Activated CD4-positive, alpha-beta memory T cell treated with anti-CD3 and anti-CD28 coated beads, Interleukin-2, amount 10 ng/mL, durations not matched to agents 7 days and 5 days (primary cell): ENCODE measurements around the gene IGSF6. TPM values are rescaled to one million over a fixed set of nuclear protein-coding genes. Genes with fewer than 3 reads are reported as not detected.
"Not testable (repeated sequence)": the region's sequence is repeated elsewhere in the genome, so short reads cannot be mapped to it uniquely, and the experiment has no call there.

Experiments used
- CTCF ChIA-PET: fragments of 350-600 bp; sonication (Branson Sonifier 250); formaldehyde crosslinking; loops from one replicate; lab custom pipeline; 2021; ENCODE audit warnings: antibody characterized with exemption, inconsistent platforms; lab: Charles Lee
- POLR2A ChIA-PET: fragments of 350-600 bp; sonication (Branson Sonifier 250); formaldehyde crosslinking; loops from one replicate; lab custom pipeline; 2021; ENCODE audit warnings: antibody characterized with exemption; lab: Charles Lee
- DNase-seq: peaks from one replicate; pipeline ENCODE4 v3.0.0-alpha.2; 2020
- H3K27ac Mint-ChIP-seq: one replicate; pipeline ENCODE4 v1.8.0; 2021; ENCODE audit warnings: mild to moderate bottlenecking, mixed read lengths
- H3K27me3 Mint-ChIP-seq: one replicate; pipeline ENCODE4 v1.8.0; 2021; ENCODE audit warnings: mixed read lengths
- H3K36me3 Mint-ChIP-seq: one replicate; pipeline ENCODE4 v1.8.0; 2021; ENCODE audit warnings: low read depth, mixed read lengths
- H3K4me1 Mint-ChIP-seq: one replicate; pipeline ENCODE4 v1.8.0; 2021; ENCODE audit warnings: mixed read lengths
- H3K4me3 Mint-ChIP-seq: one replicate; pipeline ENCODE4 v1.8.0; 2021; ENCODE audit warnings: mild to moderate bottlenecking, mixed read lengths
- H3K9me3 Mint-ChIP-seq: one replicate; pipeline ENCODE4 v1.8.0; 2021; ENCODE audit warnings: mixed read lengths
- total RNA-seq, 2 experiments: library from RNA; stranded (reverse); gene quantifications; one replicate each; pipeline ENCODE4 v1.2.3, GENCODE V29; 2021

IGSF6 gene
- total RNA-seq, 2 experiments from 2014 or later = 0.15 TPM

DNA sequence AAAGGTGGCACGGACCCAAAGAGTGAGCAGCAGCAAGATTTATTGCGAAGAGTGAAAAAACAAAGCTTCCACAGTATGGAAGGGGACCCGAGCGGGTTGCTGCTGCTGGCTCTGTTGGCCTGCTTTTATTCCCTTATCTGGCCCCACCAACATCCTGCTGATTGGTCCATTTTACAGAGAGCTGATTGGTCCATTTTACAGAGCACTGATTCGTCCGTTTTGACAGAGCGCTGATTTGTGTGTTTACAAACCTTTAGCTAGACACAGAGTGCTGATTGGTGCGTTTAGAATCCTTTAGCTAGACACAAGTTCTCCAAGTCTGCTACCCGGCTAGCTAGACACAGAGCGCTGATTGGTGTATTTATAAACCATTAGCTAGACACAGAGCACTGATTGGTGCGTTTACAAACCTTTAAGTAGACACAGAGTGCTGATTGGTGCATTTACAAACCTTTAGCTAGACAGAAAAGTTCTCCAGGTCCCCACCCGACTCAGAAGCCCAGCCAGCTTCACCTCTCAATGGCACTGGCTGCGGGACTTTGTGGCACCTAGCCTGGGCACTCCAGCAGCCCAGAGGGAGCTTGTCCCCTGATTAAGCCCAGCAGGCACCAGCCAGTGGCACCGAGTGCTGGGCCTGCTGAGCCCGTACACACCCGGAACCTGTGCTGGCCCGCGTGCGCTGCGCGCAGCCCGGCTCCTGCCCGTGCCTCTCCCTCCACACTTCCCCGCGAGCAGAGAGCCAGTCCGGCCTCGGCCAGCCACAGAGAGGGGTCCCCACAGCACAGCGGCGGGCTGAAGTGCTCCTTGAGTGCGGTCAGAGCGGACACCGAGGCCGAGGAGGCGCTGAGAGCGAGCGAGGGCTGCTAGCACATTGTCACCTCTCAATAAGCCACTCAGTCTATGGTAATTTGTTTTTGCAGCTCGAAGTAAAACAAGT lies 15.1 kb downstream of the IGSF6 start:
- H3K4me3 Mint-ChIP-seq = no peak overlapping the region
- no peaks in the 10 kb centered on the region for H3K27me3 Mint-ChIP-seq
- CTCF ChIA-PET = interaction anchor here (1.3 to 6.6 kb wide), 5 partner anchors 12 to 54 kb away, joined by 3 to 48 read pairs (median 7); no protein-coding TSS in a partner anchor

GRCh38 chr16:21635694-21636093 lies 16.7 kb downstream of the IGSF6 start:
- H3K9me3 Mint-ChIP-seq, H3K27me3 Mint-ChIP-seq, H3K4me3 Mint-ChIP-seq, POLR2A ChIA-PET, DNase-seq, H3K27ac Mint-ChIP-seq: not testable (repeated sequence)
- CTCF ChIA-PET = interaction anchor here (2.0 kb wide), 1 partner anchor 25 kb away, joined by 7 read pairs; no protein-coding TSS in a partner anchor
- Mint-ChIP-seq H3K36me3 (peaks cover 13% of the 10 kb centered on the region), H3K4me1 (peaks cover 19% of the 10 kb centered on the region)

More for the DNA sequence above, 15.1 kb downstream of the IGSF6 start:
- no peak for DNase-seq
- Mint-ChIP-seq H3K9me3 (no peaks in the 10 kb centered on the region), H3K27ac (no peak overlapping the region), H3K36me3 (peaks cover 9% of the 10 kb centered on the region), H3K4me1 (peaks cover 23% of the 10 kb centered on the region)
- POLR2A ChIA-PET = interaction anchor here (0.9 to 2.6 kb wide), 4 partner anchors 11 to 39 kb away, joined by 3 to 11 read pairs (median 4); no protein-coding TSS in a partner anchor

- POLR2A ChIA-PET = no interaction called here
- no peak for DNase-seq
- Mint-ChIP-seq H3K4me1 (peaks cover 15% of the 10 kb centered on the region), H3K27ac (no peak overlapping the region), H3K27me3 (no peaks in the 10 kb centered on the region), H3K36me3 (peaks cover 20% of the 10 kb centered on the region), H3K9me3 (peaks cover 3% of the 10 kb centered on the region), H3K4me3 (no peak overlapping the region)
- CTCF ChIA-PET = interaction anchor here (0.6 kb wide), 1 partner anchor 29 kb away, joined by 5 read pairs; no protein-coding TSS in a partner anchor
Measured at GRCh38 chr16:21634216-21634615, 18.2 kb downstream of the IGSF6 start.

DNA sequence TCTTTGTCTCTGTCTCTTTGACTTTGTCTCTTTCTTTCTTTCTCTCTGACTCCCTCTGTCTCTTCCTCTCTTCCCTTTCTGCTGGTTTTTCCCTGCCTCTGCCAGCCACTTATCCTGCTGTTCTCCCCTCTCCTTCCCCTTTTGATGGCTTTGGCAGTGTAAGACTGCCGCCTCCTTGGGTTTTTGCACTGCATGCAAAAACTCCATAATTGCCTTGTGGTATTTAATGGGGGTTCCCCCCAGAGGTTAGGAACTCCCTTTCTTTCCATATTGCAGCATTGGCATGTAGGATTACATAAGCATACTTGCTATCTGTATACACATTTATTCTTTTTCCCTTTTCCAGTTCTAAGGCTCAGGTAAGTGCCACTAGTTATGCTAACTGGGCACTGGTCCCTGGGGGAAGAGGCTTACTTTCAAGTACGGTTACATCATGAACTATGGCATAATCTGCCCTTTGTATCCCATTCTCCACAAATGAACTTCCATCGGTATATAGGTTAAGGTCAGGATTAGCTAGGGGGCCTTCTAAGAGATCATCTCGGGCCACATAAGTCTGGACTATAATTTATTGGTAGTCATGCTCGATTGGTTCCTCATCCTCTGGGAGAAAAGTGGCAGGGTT lies 20.3 kb downstream of the IGSF6 start:
- H3K4me1 Mint-ChIP-seq, CTCF ChIA-PET, H3K27ac Mint-ChIP-seq, H3K27me3 Mint-ChIP-seq, POLR2A ChIA-PET, H3K9me3 Mint-ChIP-seq, DNase-seq, H3K4me3 Mint-ChIP-seq: not testable (repeated sequence)
- peaks cover 37% of the 10 kb centered on the region for H3K36me3 Mint-ChIP-seq

DNA sequence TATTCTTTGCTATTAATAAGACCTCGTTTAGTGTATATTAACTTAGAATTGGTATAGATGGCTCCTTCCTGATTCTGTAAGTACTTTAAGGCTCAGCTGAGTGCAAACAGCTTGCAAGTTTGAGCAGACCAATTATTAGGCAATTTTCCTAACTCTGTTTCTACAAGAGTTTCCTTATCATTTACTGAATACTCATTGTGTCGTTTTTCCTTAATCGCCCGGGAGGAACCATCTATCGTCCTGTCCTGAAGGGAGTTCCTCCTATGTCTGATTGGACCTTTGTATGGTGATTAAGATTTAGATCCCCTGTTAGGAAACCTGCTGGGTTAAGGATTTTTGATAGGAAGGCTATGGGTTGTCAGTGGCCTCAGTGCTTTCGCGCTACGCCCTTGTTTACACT lies 21.0 kb downstream of the IGSF6 start:
- H3K9me3 Mint-ChIP-seq, POLR2A ChIA-PET, H3K4me3 Mint-ChIP-seq, H3K27ac Mint-ChIP-seq, H3K27me3 Mint-ChIP-seq, CTCF ChIA-PET, DNase-seq: not testable (repeated sequence)
- Mint-ChIP-seq H3K36me3 (peaks cover 44% of the 10 kb centered on the region), H3K4me1 (peaks cover 14% of the 10 kb centered on the region)

DNA sequence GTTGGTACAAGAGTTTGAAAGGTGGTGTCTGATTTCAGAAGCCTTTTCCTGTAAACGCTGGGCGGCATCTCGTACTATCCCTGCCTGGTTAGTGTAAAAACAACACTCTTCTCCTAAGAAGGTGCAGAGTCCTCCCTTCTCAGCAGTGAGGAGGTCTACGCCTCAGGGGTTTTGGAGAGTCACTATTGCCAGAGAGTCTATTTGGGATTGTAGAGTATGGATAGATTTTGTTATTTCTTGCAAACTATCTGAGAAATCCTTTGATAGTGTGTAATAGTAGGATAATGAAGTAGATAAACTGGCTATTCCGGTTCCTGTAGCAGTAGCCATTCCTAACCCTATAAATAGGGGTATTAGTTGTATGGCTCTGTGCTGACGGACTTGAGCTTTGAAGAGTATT lies 21.5 kb downstream of the IGSF6 start:
- H3K27me3 Mint-ChIP-seq, DNase-seq, H3K27ac Mint-ChIP-seq, POLR2A ChIA-PET, CTCF ChIA-PET, H3K9me3 Mint-ChIP-seq, H3K4me3 Mint-ChIP-seq: not testable (repeated sequence)
- H3K36me3 Mint-ChIP-seq = peaks cover 44% of the 10 kb centered on the region
- H3K4me1 Mint-ChIP-seq = peaks cover 19% of the 10 kb centered on the region

GRCh38 chr16:21629616-21630539 lies 22.5 kb downstream of the IGSF6 start:
- H3K27ac Mint-ChIP-seq, H3K4me3 Mint-ChIP-seq: not testable (repeated sequence)
- H3K36me3 Mint-ChIP-seq = peaks cover 46% of the 10 kb centered on the region

DNA sequence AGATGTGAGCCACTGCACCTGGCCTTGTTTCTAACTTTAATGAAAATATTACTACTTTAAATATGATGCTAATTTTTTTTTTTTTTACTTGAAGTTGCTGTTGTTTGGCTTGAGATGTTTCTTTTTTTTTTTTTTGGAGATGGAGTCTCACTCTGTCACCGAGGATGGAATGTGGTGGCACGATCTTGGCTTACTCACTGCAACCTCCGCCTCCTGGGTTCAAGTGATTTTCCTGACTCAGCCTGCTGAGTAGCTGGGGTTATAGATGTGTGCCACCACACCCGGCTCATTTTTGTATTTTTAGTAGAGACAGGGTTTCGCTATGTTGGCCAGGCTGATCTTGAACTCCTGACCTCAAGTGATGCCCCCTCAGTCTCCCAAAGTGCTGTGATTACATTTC lies 23.6 kb downstream of the IGSF6 start:
- peaks cover 34% of the 10 kb centered on the region for H3K4me1 Mint-ChIP-seq
- no peak overlapping the region for H3K27ac Mint-ChIP-seq
- H3K9me3 Mint-ChIP-seq = peaks cover 6% of the 10 kb centered on the region
- ChIA-PET CTCF (interaction anchor here (1.1 kb wide), 1 partner anchor 10 kb away, joined by 3 read pairs; no protein-coding TSS in a partner anchor), POLR2A (interaction anchor here (1.1 kb wide), 1 partner anchor 12 kb away, joined by 3 read pairs; no protein-coding TSS in a partner anchor)
- DNase-seq = no peak
- peaks cover 54% of the 10 kb centered on the region for H3K36me3 Mint-ChIP-seq
- H3K4me3 Mint-ChIP-seq = no peak overlapping the region
- no peaks in the 10 kb centered on the region for H3K27me3 Mint-ChIP-seq

More at GRCh38 chr16:21629616-21630539, 22.5 kb downstream of the IGSF6 start:
- POLR2A ChIA-PET, H3K27me3 Mint-ChIP-seq, DNase-seq, H3K9me3 Mint-ChIP-seq: not testable (repeated sequence)
- H3K4me1 Mint-ChIP-seq = peaks cover 28% of the 10 kb centered on the region
- CTCF ChIA-PET = interaction anchor here (0.7 kb wide), 1 partner anchor 27 kb away, joined by 3 read pairs; no protein-coding TSS in a partner anchor

DNA sequence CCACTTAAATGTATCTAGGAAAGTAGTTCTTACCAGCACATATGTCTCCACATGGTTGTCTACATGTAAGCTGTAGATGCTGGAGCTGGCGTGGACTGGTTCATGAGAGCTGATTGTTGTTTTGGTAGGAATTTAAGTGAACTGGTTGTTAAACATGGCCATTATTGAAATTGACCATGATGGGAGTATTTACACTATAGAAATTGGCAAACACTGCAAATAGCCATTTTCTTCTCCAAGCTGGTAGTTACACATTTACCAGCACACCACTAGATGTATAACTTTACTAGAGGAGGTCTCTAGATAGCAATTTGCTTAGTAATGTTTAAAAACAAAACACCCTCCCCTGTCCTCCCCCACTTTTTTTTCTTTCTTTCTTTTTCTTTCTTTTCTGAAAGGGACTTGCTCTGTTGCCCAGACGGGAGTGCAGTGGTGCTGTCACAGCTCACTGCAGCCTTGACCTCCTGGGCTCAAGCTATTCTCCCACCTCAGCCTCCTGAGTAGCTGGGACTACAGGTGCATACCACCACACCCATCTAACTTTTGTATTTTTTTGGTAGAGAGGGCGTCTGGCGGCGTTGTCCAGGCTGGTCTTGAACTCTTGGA lies 24.2 kb downstream of the IGSF6 start:
- H3K36me3 Mint-ChIP-seq = peaks cover 58% of the 10 kb centered on the region
- H3K27ac Mint-ChIP-seq = no peak overlapping the region
- no peak overlapping the region for H3K4me3 Mint-ChIP-seq
- H3K27me3 Mint-ChIP-seq = no peaks in the 10 kb centered on the region
- ChIA-PET CTCF (interaction anchor here (0.6 to 1.1 kb wide), 3 partner anchors 11 to 44 kb away, joined by 3 read pairs; no protein-coding TSS in a partner anchor), POLR2A (interaction anchor here (1.1 kb wide), 1 partner anchor 13 kb away, joined by 3 read pairs; no protein-coding TSS in a partner anchor)
- DNase-seq = no peak
- peaks cover 6% of the 10 kb centered on the region for H3K9me3 Mint-ChIP-seq
- peaks cover 38% of the 10 kb centered on the region for H3K4me1 Mint-ChIP-seq

GRCh38 chr16:21626659-21627277 lies 25.6 kb downstream of the IGSF6 start:
- Mint-ChIP-seq H3K27me3 (no peaks in the 10 kb centered on the region), H3K27ac (peak overlapping the region; percentile 69), H3K9me3 (peaks cover 6% of the 10 kb centered on the region), H3K4me3 (no peak overlapping the region), H3K4me1 (peaks cover 49% of the 10 kb centered on the region), H3K36me3 (peaks cover 58% of the 10 kb centered on the region)
- ChIA-PET CTCF (interaction anchor here (0.7 to 1.3 kb wide), 3 partner anchors 14 to 35 kb away, joined by 4 to 5 read pairs (median 4); no protein-coding TSS in a partner anchor), POLR2A (interaction anchor here (0.7 to 1.5 kb wide), 6 partner anchors 11 to 1878 kb away, joined by 3 to 11 read pairs (median 4); no protein-coding TSS in a partner anchor)
- DNase-seq = peak; percentile 43

DNA sequence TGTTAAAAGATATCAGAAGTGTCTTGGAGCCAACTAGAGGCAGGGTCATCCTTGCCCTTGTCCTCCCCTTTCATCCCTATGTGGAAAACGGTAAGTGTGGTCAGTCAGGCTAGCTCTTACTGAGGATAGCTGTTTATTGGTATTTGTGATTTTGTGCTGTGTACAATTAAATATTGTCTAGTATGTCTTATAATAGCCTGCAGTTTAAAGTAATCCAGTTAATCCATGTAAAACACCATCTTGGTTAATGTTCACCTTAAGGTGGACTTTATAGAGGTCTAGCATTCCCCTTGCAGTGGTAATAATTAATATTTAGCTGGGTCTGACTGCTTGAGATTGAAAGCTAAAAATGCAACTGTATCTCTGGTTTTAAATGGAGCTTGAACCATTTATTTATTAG lies 27.4 kb downstream of the IGSF6 start:
- Mint-ChIP-seq H3K4me3 (no peak overlapping the region), H3K27me3 (no peaks in the 10 kb centered on the region), H3K9me3 (peaks cover 6% of the 10 kb centered on the region), H3K36me3 (peaks cover 64% of the 10 kb centered on the region), H3K27ac (peak overlapping the region; percentile 19), H3K4me1 (peaks cover 65% of the 10 kb centered on the region)
- ChIA-PET CTCF (interaction anchor here (0.8 to 0.9 kb wide), 2 partner anchors 13 to 32 kb away, joined by 3 read pairs; no protein-coding TSS in a partner anchor), POLR2A (interaction anchor here (0.8 kb wide), 1 partner anchor 15 kb away, joined by 3 read pairs; no protein-coding TSS in a partner anchor)
- no peak for DNase-seq
